SK-N-SH treated with all-trans-retinoic acid at 6 μM for 48 hours (cell line): ENCODE measurements around the gene PUM2.

Experiments used
- ARNTL ChIP-seq: fragments of 450-650 bp; formaldehyde crosslinking; IDR thresholded peaks from 2 replicates; pipeline ENCODE4 v1.5.0; 2020; ENCODE audit warnings: low read depth, mild to moderate bottlenecking, moderate library complexity, borderline replicate concordance
- BACH2 ChIP-seq: fragments of 250-450 bp; sonication (Bioruptor Pico); IDR thresholded peaks from 2 replicates; pipeline ENCODE4 v1.9.0; 2021; ENCODE audit warnings: mild to moderate bottlenecking, borderline replicate concordance
- CREB5 ChIP-seq: fragments of 250-450 bp; sonication (Bioruptor Pico); IDR thresholded peaks from 2 replicates; pipeline ENCODE4 v1.5.1; 2020; ENCODE audit warnings: low read depth, mild to moderate bottlenecking, moderate library complexity
- CSDC2 ChIP-seq: fragments of 250-450 bp; sonication (Bioruptor Pico); IDR thresholded peaks from 2 replicates; pipeline ENCODE4 v1.5.0; 2020; ENCODE audit warnings: mild to moderate bottlenecking, moderate library complexity
- ESRRG ChIP-seq: fragments of 250-450 bp; sonication (Bioruptor Pico); IDR thresholded peaks from 2 replicates; pipeline ENCODE4 v1.6.1; 2021; ENCODE audit warnings: mild to moderate bottlenecking
- GLIS3 ChIP-seq: fragments of 250-450 bp; sonication (Bioruptor Pico); IDR thresholded peaks from 2 replicates; pipeline ENCODE4 v1.5.0; 2020; ENCODE audit warnings: mild to moderate bottlenecking, moderate library complexity
- PATZ1 ChIP-seq: fragments of 250-450 bp; sonication (Bioruptor Pico); IDR thresholded peaks from 2 replicates; pipeline ENCODE4 v1.8.0; 2020; ENCODE audit warnings: mild to moderate bottlenecking, moderate library complexity, borderline replicate concordance
- ZC3H10 ChIP-seq: fragments of 250-450 bp; sonication (Bioruptor Pico); IDR thresholded peaks from 2 replicates; pipeline ENCODE4 v1.5.1; 2021; ENCODE audit warnings: mild to moderate bottlenecking, moderate library complexity
- ZFP3 ChIP-seq: fragments of 250-450 bp; sonication (Bioruptor Pico); IDR thresholded peaks from 2 replicates; pipeline ENCODE4 v1.5.0; 2020; ENCODE audit warnings: mild to moderate bottlenecking, moderate library complexity
- ZFP30 ChIP-seq: fragments of 450-650 bp; formaldehyde crosslinking; IDR thresholded peaks from 2 replicates; pipeline ENCODE4 v1.5.0; 2022; ENCODE audit warnings: mild to moderate bottlenecking, moderate library complexity

- TF ChIP-seq ZFP30 (CRISPR knock-in tag): no peak
- no peak for TF ChIP-seq GLIS3
- no peak for TF ChIP-seq CSDC2 (CRISPR knock-in tag)
- no peak for TF ChIP-seq ZC3H10 (CRISPR knock-in tag)
- TF ChIP-seq PATZ1 (CRISPR knock-in tag): no peak
- TF ChIP-seq BACH2 (CRISPR knock-in tag): no peak
- TF ChIP-seq ARNTL (CRISPR knock-in tag): no peak
- TF ChIP-seq ZFP3 (CRISPR knock-in tag): no peak
- no peak for TF ChIP-seq CREB5
- no peak for TF ChIP-seq ESRRG (CRISPR knock-in tag)
These were observed 128.5 kb downstream of the PUM2 start for GRCh38 chr2:20222014-20222768.
